Astrocyte (in vitro differentiated cells and primary cell): ENCODE results near the gene MIEF2. TPM values are rescaled to one million over a fixed set of nuclear protein-coding genes. Genes with fewer than 3 reads are reported as not detected.

Experiments used
- DNase-seq: peaks from one replicate; pipeline ENCODE4 v3.0.0-alpha.2; 2010; ENCODE audit warnings: low read depth
- FAIRE-seq: peaks from 2 replicates; lab custom pipeline; 2011; peaks lifted over from hg19 to GRCh38; lab: Jason Lieb, UNC
- H2AFZ ChIP-seq: 2 replicates; pipeline ENCODE4 v1.6.0; 2012; ENCODE audit warnings: low read depth, low read length, inconsistent platforms
- H3K27ac ChIP-seq: 2 replicates; pipeline ENCODE4 v1.5.1; 2011; ENCODE audit warnings: low read depth, low read length, inconsistent platforms
- H3K27me3 ChIP-seq: 2 replicates; pipeline ENCODE4 v1.6.0; 2011; ENCODE audit warnings: low read length, inconsistent platforms; ENCODE audit not compliant: insufficient read depth
- H3K36me3 ChIP-seq: 2 replicates; pipeline ENCODE4 v1.5.1; 2011; ENCODE audit warnings: low read length, inconsistent platforms; ENCODE audit not compliant: insufficient read depth
- H3K4me1 ChIP-seq: 2 replicates; pipeline ENCODE4 v1.5.1; 2011; ENCODE audit warnings: low read length, inconsistent platforms; ENCODE audit not compliant: insufficient read depth
- H3K4me2 ChIP-seq: 2 replicates; pipeline ENCODE4 v1.6.0; 2012; ENCODE audit warnings: low read length, inconsistent platforms
- H3K4me3 ChIP-seq: 2 replicates; pipeline ENCODE4 v1.5.1; 2011; ENCODE audit warnings: low read depth, mild to moderate bottlenecking, low read length, inconsistent platforms; ENCODE audit not compliant: insufficient read depth
- H3K79me2 ChIP-seq: 2 replicates; pipeline ENCODE4 v1.6.0; 2012; ENCODE audit warnings: mild to moderate bottlenecking, low read length, inconsistent platforms; ENCODE audit not compliant: insufficient read depth
- H3K9ac ChIP-seq: 2 replicates; pipeline ENCODE4 v1.6.0; 2012; ENCODE audit warnings: mild to moderate bottlenecking, low read length, inconsistent platforms
- H3K9me3 ChIP-seq: 2 replicates; pipeline ENCODE4 v1.5.1; 2012; ENCODE audit warnings: low read depth, mild to moderate bottlenecking, low read length, inconsistent platforms; ENCODE audit not compliant: insufficient read depth
- H4K20me1 ChIP-seq: 2 replicates; pipeline ENCODE4 v1.6.0; 2012; ENCODE audit warnings: low read length, inconsistent platforms; ENCODE audit not compliant: insufficient read depth
- H3K27ac Mint-ChIP-seq: one replicate; pipeline ENCODE4 v1.8.0; 2021; ENCODE audit warnings: mild to moderate bottlenecking, mixed read lengths; ENCODE audit not compliant: unreplicated experiment
- H3K27me3 Mint-ChIP-seq: one replicate; pipeline ENCODE4 v1.8.0; 2021; ENCODE audit warnings: low read depth, mixed read lengths; ENCODE audit not compliant: unreplicated experiment
- H3K36me3 Mint-ChIP-seq: one replicate; pipeline ENCODE4 v1.8.0; 2021; ENCODE audit warnings: low read depth, mixed read lengths; ENCODE audit not compliant: unreplicated experiment
- H3K4me1 Mint-ChIP-seq: one replicate; pipeline ENCODE4 v1.8.0; 2021; ENCODE audit warnings: low read depth, mixed read lengths; ENCODE audit not compliant: unreplicated experiment
- H3K4me3 Mint-ChIP-seq: one replicate; pipeline ENCODE4 v1.8.0; 2021; ENCODE audit warnings: mild to moderate bottlenecking, moderate library complexity, mixed read lengths; ENCODE audit not compliant: unreplicated experiment
- H3K9me3 Mint-ChIP-seq: one replicate; pipeline ENCODE4 v1.8.0; 2021; ENCODE audit warnings: mild to moderate bottlenecking, mixed read lengths; ENCODE audit not compliant: unreplicated experiment
- CTCF ChIP-seq: IDR thresholded peaks from 2 replicates; pipeline ENCODE4 v1.5.1; 2011; ENCODE audit warnings: low read depth, mild to moderate bottlenecking, inconsistent platforms, low read length, moderate library complexity; ENCODE audit not compliant: insufficient read depth
- EZH2 ChIP-seq: IDR thresholded peaks from 2 replicates; pipeline ENCODE4 v1.6.1; 2012; ENCODE audit warnings: mild to moderate bottlenecking, low read length, inconsistent platforms; ENCODE audit not compliant: insufficient read depth
- total RNA-seq: library from RNA; stranded (reverse); gene quantifications from 2 replicates; pipeline ENCODE4 v1.2.1, GENCODE V29; 2021

Gene MIEF2
- total RNA-seq, 1 donor from 2014 or later, result 14.1 TPM

DNA sequence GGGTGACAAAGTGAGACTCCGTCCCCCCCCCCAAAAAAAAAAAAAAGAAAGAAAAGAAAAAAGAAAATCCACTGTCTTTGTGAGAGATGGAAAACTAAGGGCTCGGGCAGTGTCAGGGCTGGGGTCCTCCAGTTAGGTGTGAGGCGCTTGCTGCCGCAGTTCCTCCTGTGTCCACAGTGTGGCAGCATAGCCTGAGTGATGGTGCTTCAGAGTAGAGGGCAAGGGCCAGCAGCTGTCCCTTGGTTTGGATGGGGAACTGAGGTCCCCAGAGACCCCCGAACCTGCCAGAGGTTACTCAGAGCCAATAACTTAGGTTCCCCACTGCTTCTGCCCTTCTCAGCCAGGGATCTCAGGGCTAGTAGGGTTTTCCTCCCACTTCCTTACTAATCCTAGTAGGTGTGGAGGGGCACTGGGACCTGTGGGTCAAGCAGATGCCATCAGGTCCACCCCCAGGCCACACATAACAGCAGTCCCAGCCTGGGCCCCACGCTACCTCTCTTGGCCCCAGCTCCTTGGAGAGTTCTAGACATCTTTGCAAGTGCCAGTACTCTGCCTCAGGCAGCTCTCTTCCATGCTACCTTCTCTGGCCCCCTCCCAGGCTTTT lies 42.9 kb upstream of the MIEF2 start:
- no peak overlapping the region for H2AFZ ChIP-seq
- no peak for FAIRE-seq
- no peaks in the 10 kb centered on the region for H3K9me3 ChIP-seq
- H3K9ac ChIP-seq, result no peak overlapping the region
- H3K4me1 ChIP-seq, result peaks cover 17% of the 10 kb centered on the region
- Mint-ChIP-seq H3K36me3 (no peaks in the 10 kb centered on the region), H3K27me3 (no peaks in the 10 kb centered on the region), H3K4me3 (no peak overlapping the region), H3K27ac (no peak overlapping the region), H3K9me3 (no peaks in the 10 kb centered on the region), H3K4me1 (peaks cover 6% of the 10 kb centered on the region)
- no peak overlapping the region for H3K4me2 ChIP-seq
- no peaks in the 10 kb centered on the region for H3K36me3 ChIP-seq
- H4K20me1 ChIP-seq, result no peaks in the 10 kb centered on the region
- H3K4me3 ChIP-seq, result no peak overlapping the region
- TF ChIP-seq EZH2 (no peak), CTCF (peak; percentile 90)
- no peaks in the 10 kb centered on the region for H3K27me3 ChIP-seq
- H3K79me2 ChIP-seq, result no peaks in the 10 kb centered on the region
- no peak overlapping the region for H3K27ac ChIP-seq
- peak; percentile 8 for DNase-seq

DNA sequence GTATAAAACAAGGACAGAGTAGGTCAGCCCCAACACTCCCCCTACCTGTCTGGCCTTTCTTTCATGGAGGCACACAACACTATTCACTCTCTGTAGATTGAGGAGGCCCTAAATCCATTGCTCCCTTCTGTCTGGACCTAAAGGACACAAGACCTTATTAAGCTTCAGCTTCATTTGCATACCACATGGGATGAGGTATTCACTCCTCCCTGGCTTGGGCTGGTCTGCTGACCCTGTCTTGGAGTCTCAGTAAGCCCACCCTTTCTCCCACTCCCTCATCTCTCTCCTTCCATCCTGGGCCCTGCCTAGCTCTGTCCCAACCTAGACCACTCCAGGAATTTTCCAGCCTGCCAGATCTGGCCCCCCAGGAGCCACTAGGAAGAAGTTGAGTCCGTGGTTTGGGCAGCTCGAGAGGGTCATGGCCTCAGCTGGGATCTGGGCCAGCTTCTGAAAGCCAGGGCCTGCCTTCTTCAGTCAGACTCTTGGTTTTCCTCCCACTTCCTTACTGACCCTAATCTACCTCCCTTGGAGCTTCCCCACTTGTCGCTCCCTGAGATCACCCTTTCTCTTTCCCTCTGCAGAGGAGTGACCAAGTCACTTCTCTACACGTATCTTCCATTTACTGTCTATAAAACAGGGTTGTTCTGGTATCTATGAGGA lies 41.6 kb upstream of the MIEF2 start:
- FAIRE-seq, result no peak
- Mint-ChIP-seq H3K27ac (no peak overlapping the region), H3K4me3 (peak overlapping the region; percentile 31), H3K9me3 (no peaks in the 10 kb centered on the region), H3K27me3 (no peaks in the 10 kb centered on the region), H3K36me3 (no peaks in the 10 kb centered on the region), H3K4me1 (peaks cover 6% of the 10 kb centered on the region)
- H3K36me3 ChIP-seq, result no peaks in the 10 kb centered on the region
- no peaks in the 10 kb centered on the region for H3K9me3 ChIP-seq
- no peak overlapping the region for H2AFZ ChIP-seq
- H3K4me2 ChIP-seq, result peak overlapping the region; percentile 25
- H4K20me1 ChIP-seq, result no peaks in the 10 kb centered on the region
- H3K4me3 ChIP-seq, result no peak overlapping the region
- peak; percentile 59 for DNase-seq
- no peaks in the 10 kb centered on the region for H3K27me3 ChIP-seq
- H3K27ac ChIP-seq, result no peak overlapping the region
- H3K4me1 ChIP-seq, result peaks cover 17% of the 10 kb centered on the region
- no peaks in the 10 kb centered on the region for H3K79me2 ChIP-seq
- TF ChIP-seq CTCF, result no peak
- no peak for TF ChIP-seq EZH2
- no peak overlapping the region for H3K9ac ChIP-seq

DNA sequence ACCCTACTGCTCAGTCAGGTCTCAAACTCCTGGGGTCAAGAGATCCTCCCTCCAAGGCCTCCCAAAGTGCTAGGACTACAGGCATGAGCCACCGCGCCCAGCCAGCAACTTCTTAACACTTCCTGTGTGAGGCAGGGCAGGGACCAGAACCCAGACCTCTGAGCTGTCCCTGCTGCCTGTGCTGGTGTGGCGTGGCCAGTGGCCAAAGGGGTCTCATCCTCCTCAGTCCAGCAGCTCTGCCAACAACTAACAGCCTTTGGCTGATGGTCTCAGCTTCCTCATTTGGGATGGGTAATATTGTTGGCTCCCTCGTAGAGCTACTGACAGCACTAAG lies 36.4 kb upstream of the MIEF2 start:
- no peak overlapping the region for H3K27ac ChIP-seq
- H3K36me3 ChIP-seq, result no peaks in the 10 kb centered on the region
- DNase-seq (no peak), FAIRE-seq (no peak)
- H3K36me3 Mint-ChIP-seq, result no peaks in the 10 kb centered on the region
- no peak overlapping the region for H3K27ac Mint-ChIP-seq
- H3K9me3 ChIP-seq, result no peaks in the 10 kb centered on the region
- H3K27me3 Mint-ChIP-seq, result no peaks in the 10 kb centered on the region
- H3K9me3 Mint-ChIP-seq, result peaks cover 2% of the 10 kb centered on the region
- H4K20me1 ChIP-seq, result peaks cover 32% of the 10 kb centered on the region
- no peak overlapping the region for H3K4me2 ChIP-seq
- peaks cover 32% of the 10 kb centered on the region for H3K79me2 ChIP-seq
- no peak for TF ChIP-seq EZH2
- no peak for TF ChIP-seq CTCF
- no peak overlapping the region for H2AFZ ChIP-seq
- H3K4me3 ChIP-seq, result no peak overlapping the region
- H3K4me1 ChIP-seq, result peaks cover 31% of the 10 kb centered on the region
- no peaks in the 10 kb centered on the region for H3K27me3 ChIP-seq
- no peak overlapping the region for H3K9ac ChIP-seq
- H3K4me3 Mint-ChIP-seq, result no peak overlapping the region
- H3K4me1 Mint-ChIP-seq, result peaks cover 7% of the 10 kb centered on the region
